Gastroesophageal sphincter (tissue), 4 donors: ENCODE data around the gene ARPIN. TPM values are rescaled to one million over a fixed set of nuclear protein-coding genes. Genes with fewer than 3 reads are reported as not detected.
A peak's percentile ranks its signal among the peaks of the same experiment; 100 is the strongest.

Experiments
- ATAC-seq: fragments of 150-250 bp; one replicate; pipeline ENCODE4 v1.9.1; 2016; ENCODE audit warnings: mild to moderate bottlenecking, moderate library complexity
- H3K27ac ChIP-seq, 4 donors: fragments of 200-600 bp; sonication (generic) in 3 of 4; 1 replicate in 3 of 4; 2 replicates in 1 of 4; pipeline ENCODE4 v1.5.1; 2016 to 2019
- H3K27me3 ChIP-seq: fragments of 200-600 bp; sonication (generic); one replicate; pipeline ENCODE4 v1.5.1; 2019
- H3K36me3 ChIP-seq, 2 donors: fragments of 200-600 bp; sonication (generic); one replicate each; pipeline ENCODE4 v1.5.1; 2019; ENCODE audit warnings: control low read depth in 1 of 2
- H3K4me1 ChIP-seq, 3 donors: fragments of 200-600 bp; sonication (generic); 1 replicate in 2 of 3; 2 replicates in 1 of 3; pipeline ENCODE4 v1.5.1; 2016 to 2019; ENCODE audit warnings: control low read depth in 2 of 3
- H3K4me3 ChIP-seq, 2 donors: fragments of 200-600 bp; sonication (generic); one replicate each; pipeline ENCODE4 v1.5.1; 2019; ENCODE audit warnings: mild to moderate bottlenecking in 1 of 2, moderate library complexity in 1 of 2
- H3K9me3 ChIP-seq, 3 donors: fragments of 200-600 bp; sonication (generic); one replicate each; pipeline ENCODE4 v1.5.1; 2017 to 2019; ENCODE audit warnings: control low read depth in 2 of 3
- EP300 ChIP-seq: sonication (generic); formaldehyde crosslinking; IDR thresholded peaks from one replicate; pipeline ENCODE4 v1.6.1; 2017; ENCODE audit warnings: antibody characterized with exemption, mild to moderate bottlenecking
- POLR2A ChIP-seq, 2 donors: fragments of 450-650 bp; IDR thresholded peaks; one replicate each; pipeline ENCODE4 v1.6.1; 2017; ENCODE audit warnings: antibody characterized with exemption in 2 of 2, mild to moderate bottlenecking in 2 of 2, moderate library complexity in 1 of 2
- POLR2AphosphoS5 ChIP-seq: sonication (generic); formaldehyde crosslinking; IDR thresholded peaks from one replicate; pipeline ENCODE4 v1.6.1; 2017; ENCODE audit warnings: antibody characterized with exemption
- WGBS, 2 donors: methylation state at CpG; one replicate each; pipeline ENCODE4 v1.1.5; 2018; ENCODE audit warnings: low coverage in 1 of 2; 5-methylcytosine and 5-hydroxymethylcytosine counted together
- total RNA-seq, 4 donors: library from RNA; depleted of rRNA; stranded (reverse); fragments of >200 nt; gene quantifications; one replicate each; pipeline ENCODE4 v1.1.0, GENCODE V29; 2016
- TF ChIP-seq, protein P1 (sequence below), 4 experiments: fragments of 200-600 bp in 2 of 4; fragments of 450-650 bp in 2 of 4; sonication (generic) in 1 of 4; IDR thresholded peaks; one replicate each; pipeline ENCODE4 v1.5.1; 2017 to 2019; ENCODE audit warnings: antibody characterized with exemption in 4 of 4, mild to moderate bottlenecking in 2 of 4, moderate library complexity in 2 of 4

The ARPIN gene
- total RNA-seq, 4 donors from 2014 or later, result 20.9 to 25.4 (median 24.3) TPM

DNA sequence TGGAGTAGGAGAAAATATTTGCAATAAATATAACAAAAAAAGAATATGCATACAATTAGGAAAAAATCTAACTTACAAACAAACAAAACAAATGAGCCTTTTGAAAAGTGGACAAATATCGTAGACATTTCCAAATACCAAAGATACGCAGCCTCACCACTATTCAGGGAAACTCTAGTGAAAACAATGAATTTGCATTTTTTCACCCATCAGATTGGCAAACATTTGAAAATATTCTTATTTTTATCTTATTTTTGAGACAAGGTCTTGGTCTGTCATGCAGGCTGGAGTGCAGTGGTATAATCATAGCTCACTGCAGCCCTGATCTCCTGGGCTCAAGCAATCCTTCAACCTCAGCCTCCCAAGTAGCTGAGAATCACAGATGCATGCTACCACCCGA lies 34.4 kb downstream of the ARPIN start:
- Histone ChIP-seq H3K27ac (no peak overlapping the region), H3K36me3 (peaks cover 4 to 89% of the 10 kb centered on the region in 2 donors), H3K4me3 (no peak overlapping the region), H3K27me3 (no peaks in the 10 kb centered on the region), H3K9me3 (no peaks in the 10 kb centered on the region), H3K4me1 (peaks cover 0 to 8% (median 0%) of the 10 kb centered on the region in 3 donors)
- ATAC-seq, result no peak
- TF ChIP-seq POLR2A (IDR thresholded peaks at IDR 0.05), result no peak
- TF ChIP-seq, protein P1, sequence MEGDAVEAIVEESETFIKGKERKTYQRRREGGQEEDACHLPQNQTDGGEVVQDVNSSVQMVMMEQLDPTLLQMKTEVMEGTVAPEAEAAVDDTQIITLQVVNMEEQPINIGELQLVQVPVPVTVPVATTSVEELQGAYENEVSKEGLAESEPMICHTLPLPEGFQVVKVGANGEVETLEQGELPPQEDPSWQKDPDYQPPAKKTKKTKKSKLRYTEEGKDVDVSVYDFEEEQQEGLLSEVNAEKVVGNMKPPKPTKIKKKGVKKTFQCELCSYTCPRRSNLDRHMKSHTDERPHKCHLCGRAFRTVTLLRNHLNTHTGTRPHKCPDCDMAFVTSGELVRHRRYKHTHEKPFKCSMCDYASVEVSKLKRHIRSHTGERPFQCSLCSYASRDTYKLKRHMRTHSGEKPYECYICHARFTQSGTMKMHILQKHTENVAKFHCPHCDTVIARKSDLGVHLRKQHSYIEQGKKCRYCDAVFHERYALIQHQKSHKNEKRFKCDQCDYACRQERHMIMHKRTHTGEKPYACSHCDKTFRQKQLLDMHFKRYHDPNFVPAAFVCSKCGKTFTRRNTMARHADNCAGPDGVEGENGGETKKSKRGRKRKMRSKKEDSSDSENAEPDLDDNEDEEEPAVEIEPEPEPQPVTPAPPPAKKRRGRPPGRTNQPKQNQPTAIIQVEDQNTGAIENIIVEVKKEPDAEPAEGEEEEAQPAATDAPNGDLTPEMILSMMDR (IDR thresholded peaks at IDR 0.05), result no peak
- TF ChIP-seq POLR2AphosphoS5, result no peak
- TF ChIP-seq EP300, result no peak
- 90% methylated on average over 3 of the region's 3 CpGs for WGBS, 2 donors

DNA sequence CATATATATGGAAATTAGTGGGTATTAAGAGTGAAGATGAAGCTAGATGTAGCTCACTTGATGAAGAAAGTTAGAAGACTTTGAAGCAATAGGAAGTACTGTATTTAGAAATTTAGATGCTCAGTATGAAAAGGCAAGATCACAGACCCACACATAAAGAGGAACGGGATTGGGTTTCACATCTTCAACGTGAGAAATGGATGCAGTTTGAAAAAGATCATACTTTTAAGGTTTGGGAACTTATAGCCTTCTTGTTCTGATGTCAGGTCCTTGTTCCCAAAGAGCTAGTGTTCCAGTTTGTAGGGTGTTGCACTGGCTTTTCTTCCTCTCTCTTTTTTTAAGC lies 35.7 kb downstream of the ARPIN start:
- Histone ChIP-seq H3K9me3 (no peaks in the 10 kb centered on the region), H3K4me3 (no peak overlapping the region), H3K4me1 (peaks cover 0 to 8% (median 0%) of the 10 kb centered on the region in 3 donors), H3K27me3 (no peaks in the 10 kb centered on the region), H3K27ac (no peak overlapping the region), H3K36me3 (peaks cover 4 to 84% of the 10 kb centered on the region in 2 donors)
- TF ChIP-seq, protein P1 (IDR thresholded peaks at IDR 0.05), result no peak
- no peak for TF ChIP-seq POLR2A (IDR thresholded peaks at IDR 0.05)
- TF ChIP-seq EP300, result no peak
- TF ChIP-seq POLR2AphosphoS5, result no peak
- WGBS, 2 donors, result 69 to 89% methylated on average over 2 of the region's 2 CpGs
- no peak for ATAC-seq

DNA sequence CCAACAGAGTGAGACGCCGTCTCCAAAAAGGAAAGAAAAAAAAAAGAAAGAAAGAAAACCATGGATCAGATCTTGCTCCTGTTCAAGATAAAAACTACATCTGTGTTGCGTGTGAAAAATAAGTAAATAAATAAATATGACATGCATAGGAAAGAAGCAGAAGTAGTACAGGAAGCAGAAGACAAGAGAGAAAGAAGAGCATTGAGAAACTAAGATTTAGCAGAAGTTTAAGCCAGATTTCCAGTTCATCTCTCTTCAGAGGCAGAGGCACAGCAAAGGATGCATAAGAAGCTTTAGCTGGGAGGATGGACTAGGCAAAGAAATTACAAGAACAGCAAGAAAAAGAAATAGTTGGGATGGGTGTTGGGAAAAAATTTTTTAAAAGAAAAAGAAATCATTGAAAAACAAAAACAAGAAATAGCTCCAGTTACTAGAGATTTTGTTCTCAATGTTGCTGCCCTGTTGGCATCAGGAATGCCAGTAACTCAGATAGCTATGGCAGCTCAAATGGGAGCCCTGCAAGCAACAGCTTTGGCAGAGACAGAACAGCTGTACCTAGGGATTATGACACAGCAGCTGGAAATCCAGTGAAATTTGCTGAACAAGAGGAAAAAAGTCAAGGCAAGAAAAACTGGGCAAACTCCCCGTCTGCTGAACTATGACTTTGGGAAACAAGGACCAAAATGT lies 36.2 kb downstream of the ARPIN start:
- H3K27ac ChIP-seq, result no peak overlapping the region
- peaks cover 0 to 8% (median 0%) of the 10 kb centered on the region in 3 donors for H3K4me1 ChIP-seq
- no peak for ATAC-seq
- no peaks in the 10 kb centered on the region for H3K27me3 ChIP-seq
- TF ChIP-seq POLR2A (IDR thresholded peaks at IDR 0.05), result no peak
- TF ChIP-seq EP300, result no peak
- TF ChIP-seq, protein P1 (IDR thresholded peaks at IDR 0.05), result no peak
- TF ChIP-seq POLR2AphosphoS5, result no peak
- no peak overlapping the region for H3K4me3 ChIP-seq
- H3K9me3 ChIP-seq, result no peaks in the 10 kb centered on the region
- WGBS, 2 donors, result 62 to 83% methylated on average over 3 to 4 of the region's 4 CpGs
- peaks cover 4 to 83% of the 10 kb centered on the region in 2 donors for H3K36me3 ChIP-seq

DNA sequence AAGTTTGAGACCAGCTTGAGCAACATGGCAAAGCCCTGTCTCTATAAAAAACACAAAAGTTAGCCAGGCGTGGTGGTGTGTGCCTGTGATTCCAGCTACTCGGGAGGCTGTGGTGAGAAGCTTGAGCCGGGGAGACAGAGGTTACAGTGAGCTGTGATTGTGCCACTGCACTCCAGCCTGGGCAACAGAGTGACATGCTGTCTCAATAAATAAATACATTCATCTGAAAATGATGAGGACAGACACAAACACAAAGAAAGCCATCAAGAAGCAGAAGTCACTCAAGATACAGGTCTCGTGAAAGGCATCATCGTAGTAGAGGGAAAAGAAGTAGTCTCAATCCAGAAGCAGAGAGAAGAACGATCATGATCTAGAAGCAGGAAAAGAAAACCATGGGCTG lies 37.0 kb downstream of the ARPIN start:
- Histone ChIP-seq H3K36me3 (peaks cover 4 to 85% of the 10 kb centered on the region in 2 donors), H3K27ac (no peak overlapping the region), H3K4me3 (no peak overlapping the region), H3K4me1 (peaks cover 0 to 8% (median 0%) of the 10 kb centered on the region in 3 donors), H3K27me3 (no peaks in the 10 kb centered on the region), H3K9me3 (no peaks in the 10 kb centered on the region)
- TF ChIP-seq POLR2AphosphoS5 (no peak), EP300 (no peak), POLR2A (IDR thresholded peaks at IDR 0.05) (no peak)
- TF ChIP-seq, protein P1 (IDR thresholded peaks at IDR 0.05), result no peak
- ATAC-seq, result no peak
- 83 to 86% methylated on average over 2 to 6 of the region's 6 CpGs for WGBS, 2 donors

DNA sequence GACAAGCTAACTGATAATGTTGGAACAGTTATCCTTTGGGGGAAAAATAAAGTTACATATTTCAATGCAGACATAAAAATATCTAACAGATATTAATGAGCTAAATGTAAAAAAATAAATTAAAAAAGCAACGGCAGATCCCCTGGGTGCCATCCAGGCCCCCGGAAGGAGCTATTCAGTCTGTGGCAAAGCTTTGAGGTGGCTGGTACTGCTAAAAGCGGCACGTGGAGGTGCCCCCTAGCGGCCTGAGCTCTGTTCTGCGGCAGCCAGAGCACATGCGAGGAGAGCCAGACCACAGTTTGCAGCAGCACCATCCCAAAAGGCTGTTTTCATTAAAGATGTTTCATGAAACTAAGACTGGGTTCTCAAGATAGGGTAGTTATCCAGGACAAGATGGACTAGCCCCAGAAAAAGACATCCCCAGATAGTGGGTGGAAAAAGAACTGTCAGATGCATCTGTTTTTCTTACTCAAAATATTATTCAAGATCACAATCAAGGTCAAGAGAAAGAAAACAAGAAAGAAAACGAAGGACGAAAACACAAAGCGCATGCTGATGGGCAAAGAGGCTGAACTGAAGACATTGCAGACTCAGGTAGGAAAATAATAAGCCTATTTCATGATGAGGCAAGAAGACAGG lies 37.7 kb downstream of the ARPIN start:
- peaks cover 0 to 8% (median 0%) of the 10 kb centered on the region in 3 donors for H3K4me1 ChIP-seq
- ATAC-seq, result peak; percentile 86
- no peaks in the 10 kb centered on the region for H3K27me3 ChIP-seq
- WGBS, 2 donors, result 24 to 30% methylated on average over 8 to 10 of the region's 10 CpGs
- H3K27ac ChIP-seq, result no peak overlapping the region
- H3K9me3 ChIP-seq, result no peaks in the 10 kb centered on the region
- H3K36me3 ChIP-seq, result peaks cover 4 to 85% of the 10 kb centered on the region in 2 donors
- H3K4me3 ChIP-seq, result no peak overlapping the region
- no peak for TF ChIP-seq POLR2A (IDR thresholded peaks at IDR 0.05)
- TF ChIP-seq, protein P1 (IDR thresholded peaks at IDR 0.05), result peak; percentile 80 to 88 (median 81)
- TF ChIP-seq EP300, result no peak
- no peak for TF ChIP-seq POLR2AphosphoS5
